Measurements from ENCODE around the gene CP. TPM values are rescaled to one million over a fixed set of nuclear protein-coding genes. Genes with fewer than 3 reads are reported as not detected.

Gene CP
- total and polyA plus RNA-seq, 12 donors: 0.48 to 17.2 (median 5.4) TPM

DNA sequence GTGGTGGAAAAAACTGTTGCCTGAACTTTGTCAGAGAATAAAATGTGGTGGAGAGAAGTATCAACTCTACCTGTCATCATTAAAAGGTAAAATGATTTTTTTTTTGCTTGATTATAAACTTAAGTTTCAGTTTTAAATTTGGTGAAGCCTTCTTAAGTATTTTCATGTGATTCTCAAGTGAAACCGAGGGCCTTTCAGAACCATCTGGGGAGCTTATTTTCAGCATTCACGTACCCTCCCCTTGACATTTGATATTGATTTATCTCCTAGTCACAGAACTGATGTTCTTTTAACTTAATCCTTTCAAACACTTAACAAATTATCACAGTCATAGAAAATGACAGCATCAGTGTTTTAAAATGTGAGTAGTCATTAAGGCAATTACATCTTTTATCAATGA lies 53.7 kb downstream of the CP start:
- 84 to 91% (median 89%) methylated on average over 2 of the region's 2 CpGs for WGBS, 4 donors
- TF ChIP-seq, protein P1, sequence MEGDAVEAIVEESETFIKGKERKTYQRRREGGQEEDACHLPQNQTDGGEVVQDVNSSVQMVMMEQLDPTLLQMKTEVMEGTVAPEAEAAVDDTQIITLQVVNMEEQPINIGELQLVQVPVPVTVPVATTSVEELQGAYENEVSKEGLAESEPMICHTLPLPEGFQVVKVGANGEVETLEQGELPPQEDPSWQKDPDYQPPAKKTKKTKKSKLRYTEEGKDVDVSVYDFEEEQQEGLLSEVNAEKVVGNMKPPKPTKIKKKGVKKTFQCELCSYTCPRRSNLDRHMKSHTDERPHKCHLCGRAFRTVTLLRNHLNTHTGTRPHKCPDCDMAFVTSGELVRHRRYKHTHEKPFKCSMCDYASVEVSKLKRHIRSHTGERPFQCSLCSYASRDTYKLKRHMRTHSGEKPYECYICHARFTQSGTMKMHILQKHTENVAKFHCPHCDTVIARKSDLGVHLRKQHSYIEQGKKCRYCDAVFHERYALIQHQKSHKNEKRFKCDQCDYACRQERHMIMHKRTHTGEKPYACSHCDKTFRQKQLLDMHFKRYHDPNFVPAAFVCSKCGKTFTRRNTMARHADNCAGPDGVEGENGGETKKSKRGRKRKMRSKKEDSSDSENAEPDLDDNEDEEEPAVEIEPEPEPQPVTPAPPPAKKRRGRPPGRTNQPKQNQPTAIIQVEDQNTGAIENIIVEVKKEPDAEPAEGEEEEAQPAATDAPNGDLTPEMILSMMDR (IDR thresholded peaks at IDR 0.05): no peak
- TF ChIP-seq POLR2A (IDR thresholded peaks at IDR 0.05): no peak
- no peak overlapping the region for H3K27ac ChIP-seq
- peaks cover 0 to 39% of the 10 kb centered on the region in 2 donors for H3K36me3 ChIP-seq (replicated peaks in 1 of 2)
- no peak for DNase-seq
- intact Hi-C loops (cut with DNase I): no loop called here
- H3K4me3 ChIP-seq: no peak overlapping the region
- H3K4me1 ChIP-seq (replicated peaks in 1 of 2): no peaks in the 10 kb centered on the region
- H3K27me3 ChIP-seq: no peaks in the 10 kb centered on the region
- H3K9me3 ChIP-seq (replicated peaks in 1 of 3): no peaks in the 10 kb centered on the region

DNA sequence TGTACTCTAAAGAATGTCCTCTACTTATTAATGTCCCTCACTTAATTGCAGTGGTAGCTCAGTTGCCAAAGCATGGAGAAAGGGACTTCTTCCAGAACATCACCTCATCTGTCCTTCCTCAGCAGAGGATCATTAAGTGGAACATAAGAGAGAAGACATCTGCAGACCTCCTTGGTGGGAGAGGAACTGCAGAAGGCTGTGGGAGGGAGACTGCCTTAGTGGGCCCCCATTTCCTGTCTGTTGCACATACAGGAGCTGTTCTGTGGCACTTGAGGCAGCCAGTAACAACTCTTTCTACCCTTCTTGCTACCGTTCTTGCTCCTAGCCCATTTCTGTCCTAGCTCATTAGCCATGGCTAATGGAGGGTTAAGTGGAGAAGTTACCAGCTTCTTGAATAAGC lies 58.6 kb downstream of the CP start:
- no peak overlapping the region for H3K27ac ChIP-seq
- no peaks in the 10 kb centered on the region for H3K4me1 ChIP-seq (replicated peaks in 1 of 2)
- no peaks in the 10 kb centered on the region for H3K9me3 ChIP-seq (replicated peaks in 1 of 3)
- no peak for TF ChIP-seq POLR2A (IDR thresholded peaks at IDR 0.05)
- TF ChIP-seq, protein P1 (IDR thresholded peaks at IDR 0.05): no peak
- no peak overlapping the region for H3K4me3 ChIP-seq
- no peak for DNase-seq
- intact Hi-C loops (cut with DNase I): no loop called here
- WGBS, 4 donors: 71 to 82% (median 81%) methylated on average over 1 of the region's 1 CpG
- H3K27me3 ChIP-seq: no peaks in the 10 kb centered on the region
- H3K36me3 ChIP-seq (replicated peaks in 1 of 2): peaks cover 0 to 22% of the 10 kb centered on the region in 2 donors

DNA sequence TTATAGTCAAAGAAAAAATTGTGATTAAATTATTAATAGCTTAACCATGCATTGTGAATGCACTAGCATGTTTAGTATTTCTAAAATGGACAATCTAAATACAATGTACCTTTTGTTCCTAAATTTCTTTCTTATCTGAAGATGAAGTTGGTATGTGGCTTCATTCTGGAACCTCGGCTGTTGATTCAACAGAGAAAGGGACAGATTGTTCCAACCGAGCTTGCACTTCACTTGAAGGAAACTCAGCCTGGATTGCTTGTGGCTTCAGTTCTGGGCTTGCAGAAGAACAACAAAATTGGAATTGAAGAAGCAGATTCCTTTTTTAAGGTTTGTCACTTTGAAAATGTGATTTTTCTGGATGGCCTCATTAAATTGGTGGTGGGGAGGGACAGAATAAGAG lies 59.6 kb downstream of the CP start:
- DNase-seq: no peak
- WGBS, 4 donors: 64 to 88% (median 84%) methylated on average over 2 of the region's 2 CpGs
- no peaks in the 10 kb centered on the region for H3K4me1 ChIP-seq (replicated peaks in 1 of 2)
- H3K9me3 ChIP-seq (replicated peaks in 1 of 3): no peaks in the 10 kb centered on the region
- TF ChIP-seq, protein P1 (IDR thresholded peaks at IDR 0.05): no peak
- no peak for TF ChIP-seq POLR2A (IDR thresholded peaks at IDR 0.05)
- H3K36me3 ChIP-seq (replicated peaks in 1 of 2): peaks cover 0 to 28% of the 10 kb centered on the region in 2 donors
- no peak overlapping the region for H3K4me3 ChIP-seq
- no peaks in the 10 kb centered on the region for H3K27me3 ChIP-seq
- intact Hi-C loops (cut with DNase I): no loop called here
- H3K27ac ChIP-seq: no peak overlapping the region

DNA sequence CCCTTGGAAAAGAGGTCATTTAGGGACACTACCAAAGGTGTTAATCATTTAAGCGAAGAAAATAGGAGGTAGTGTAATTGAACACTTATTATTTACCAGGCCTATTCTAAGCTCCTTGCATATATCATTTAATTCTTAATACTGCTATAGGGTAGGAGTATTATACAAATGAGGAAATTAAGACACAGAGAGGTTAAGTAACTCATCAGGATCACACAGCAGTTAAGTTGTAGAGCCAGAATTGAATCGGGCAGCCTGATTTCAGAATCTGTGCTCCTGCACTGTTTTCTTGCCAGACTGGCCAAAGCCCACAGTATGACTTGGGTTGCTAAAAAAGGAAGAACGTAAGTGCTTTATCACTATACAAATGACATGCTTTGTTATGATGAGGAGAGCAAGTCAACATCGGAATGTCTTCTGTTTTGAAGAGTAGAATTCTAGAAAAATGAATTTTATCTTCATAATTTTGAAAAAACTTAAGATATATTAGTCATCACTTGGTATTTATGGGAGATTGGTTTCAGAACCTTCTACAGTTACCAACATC lies 60.8 kb downstream of the CP start:
- no peaks in the 10 kb centered on the region for H3K27me3 ChIP-seq
- no peaks in the 10 kb centered on the region for H3K9me3 ChIP-seq (replicated peaks in 1 of 3)
- H3K4me3 ChIP-seq: no peak overlapping the region
- H3K36me3 ChIP-seq (replicated peaks in 1 of 2): peaks cover 0 to 32% of the 10 kb centered on the region in 2 donors
- intact Hi-C loops (cut with DNase I): no loop called here
- WGBS, 4 donors: 90 to 95% (median 92%) methylated on average over 4 of the region's 4 CpGs
- H3K4me1 ChIP-seq (replicated peaks in 1 of 2): no peaks in the 10 kb centered on the region
- no peak overlapping the region for H3K27ac ChIP-seq
- TF ChIP-seq, protein P1 (IDR thresholded peaks at IDR 0.05): no peak
- TF ChIP-seq POLR2A (IDR thresholded peaks at IDR 0.05): no peak
- no peak for DNase-seq
